Stimulated activated CD8-positive, alpha-beta memory T cell treated with anti-CD3 and anti-CD28 coated beads, Interleukin-15, amount 100 ng/mL, for 48 hours (primary cell): ENCODE data around the gene FHAD1.

Source experiments
- DNase-seq, 2 donors: peaks; one replicate each; pipeline ENCODE4 v3.0.0-alpha.2; 2020; ENCODE audit warnings: low read depth in 2 of 2

The FHAD1 gene

DNA sequence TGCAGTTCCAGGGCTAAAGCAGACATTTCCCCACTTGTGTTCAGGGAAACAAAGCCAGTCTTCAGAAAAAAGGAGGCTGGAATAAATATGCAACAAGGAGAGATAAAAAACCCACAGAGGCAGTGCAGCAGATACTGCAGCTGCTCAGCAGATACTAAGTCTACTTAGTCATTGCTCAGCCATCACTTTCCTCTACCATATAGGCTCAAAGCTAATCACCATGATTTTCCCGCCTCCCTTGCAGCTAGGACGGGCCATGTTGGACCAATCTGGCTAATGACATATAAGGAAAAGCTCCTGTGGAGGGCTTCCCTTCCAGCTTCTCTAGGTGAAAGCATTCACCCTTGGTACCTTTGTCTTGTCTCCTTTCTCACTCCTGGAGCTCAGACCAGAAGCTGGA lies 152.7 kb downstream of the FHAD1 start:
- no peak for DNase-seq

DNA sequence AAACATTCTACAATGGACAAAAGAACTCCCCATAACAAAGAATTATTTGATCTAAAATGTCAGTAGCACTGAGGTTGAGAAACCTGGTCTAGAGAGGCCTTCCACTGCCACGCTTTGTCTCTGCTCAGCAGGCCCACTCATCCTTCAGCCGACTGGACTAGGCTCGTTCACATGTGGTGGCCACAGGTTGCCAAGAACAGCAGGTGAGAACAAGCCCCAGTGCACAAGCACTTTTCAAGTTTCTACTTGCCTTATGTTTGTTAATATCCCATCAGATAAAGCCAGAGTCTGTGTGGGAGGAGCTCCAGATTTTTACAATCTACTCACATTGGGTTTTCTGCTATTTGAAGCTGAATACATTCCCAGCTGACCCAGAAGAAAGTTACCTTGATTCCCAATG lies 153.6 kb downstream of the FHAD1 start:
- DNase-seq: no peak

DNA sequence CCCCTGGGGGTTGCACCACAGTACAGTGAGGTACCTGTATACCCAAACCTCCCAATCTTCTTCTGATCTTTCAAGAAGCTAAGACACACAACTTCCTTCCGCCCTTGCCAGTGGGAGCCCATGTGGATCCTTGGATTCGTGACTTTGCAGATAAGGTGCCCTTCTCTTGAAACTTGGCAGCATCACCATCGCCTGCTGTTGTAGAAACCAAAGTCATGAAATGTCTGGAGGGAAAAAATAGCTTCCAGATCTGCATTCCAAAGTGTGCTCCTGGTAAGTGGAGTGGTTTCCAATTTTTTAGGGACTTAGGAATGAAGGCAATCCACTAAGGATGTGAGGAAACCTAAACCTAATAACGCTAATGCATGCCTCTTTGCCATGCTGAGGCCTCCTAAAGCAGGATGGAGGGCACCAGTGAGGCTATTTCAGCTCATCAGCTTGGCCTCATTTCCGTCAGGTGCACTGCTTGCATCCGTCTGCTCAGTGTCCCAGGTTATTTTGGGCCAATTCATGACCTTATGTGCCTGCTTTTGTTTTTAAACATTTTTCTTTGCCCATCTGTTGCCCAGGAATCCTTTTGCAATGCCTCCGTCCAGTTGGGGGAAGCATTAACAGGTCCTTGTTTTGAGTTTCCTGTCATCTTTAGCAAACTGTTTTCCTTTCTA lies 154.5 kb downstream of the FHAD1 start:
- DNase-seq: no peak

DNA sequence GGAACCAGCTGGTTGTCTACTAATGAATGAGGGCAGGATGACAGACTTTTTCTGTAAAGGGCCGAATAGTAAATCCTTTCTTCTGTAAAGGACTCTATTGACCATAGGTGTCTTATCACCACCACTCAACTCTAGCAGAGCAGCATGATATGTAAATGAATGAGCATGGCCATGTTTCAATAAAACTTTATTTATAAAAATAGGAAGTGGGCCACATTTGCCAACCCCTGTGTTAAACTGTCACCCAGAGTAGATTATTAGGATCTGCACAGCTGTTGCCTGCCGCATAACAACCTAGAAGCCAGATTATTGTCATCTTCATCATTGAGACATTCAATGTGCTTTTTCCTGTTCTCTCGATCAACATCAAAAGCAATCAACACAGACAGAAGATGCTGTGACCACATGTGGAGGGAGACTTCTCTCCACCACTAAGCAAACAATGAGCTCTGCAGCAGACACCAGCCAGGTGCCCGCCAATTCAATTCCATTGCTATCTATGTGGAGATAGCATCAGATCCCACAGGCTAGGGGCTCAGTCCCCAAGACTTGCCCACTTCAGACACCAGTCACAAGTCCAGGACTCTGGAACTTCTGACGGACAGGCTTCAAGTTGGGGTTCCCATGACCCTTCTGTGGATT lies 155.9 kb downstream of the FHAD1 start:
- no peak for DNase-seq

DNA sequence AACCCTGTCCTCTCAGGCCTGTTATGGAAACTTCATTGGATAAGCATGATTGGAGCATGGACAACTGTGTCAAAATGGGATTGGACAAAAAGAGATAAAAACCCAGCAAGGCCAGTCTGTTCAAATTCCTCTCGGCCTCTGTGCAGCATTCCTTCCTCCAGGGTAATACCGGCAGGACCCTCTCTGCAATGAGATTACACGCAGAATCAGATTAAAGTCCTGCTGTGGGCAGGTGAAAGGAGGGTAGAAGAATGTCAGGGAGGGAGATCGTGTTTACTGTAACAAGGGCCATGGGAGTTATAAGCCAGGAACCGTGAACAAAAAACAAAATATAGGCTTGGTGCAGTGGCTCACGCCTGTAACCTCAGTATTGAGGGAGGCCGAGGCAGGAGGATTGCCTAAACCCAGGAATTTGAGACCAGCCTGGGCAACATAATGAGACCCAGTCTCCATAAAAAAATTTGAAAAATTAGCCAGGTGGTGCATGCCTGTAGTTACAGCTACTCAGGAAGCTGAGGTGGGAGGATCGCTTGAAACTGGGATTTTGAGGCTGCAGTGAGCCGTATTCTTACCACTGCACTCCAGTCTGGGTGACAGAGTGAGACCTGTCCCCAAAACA lies 157.0 kb downstream of the FHAD1 start:
- no peak for DNase-seq

DNA sequence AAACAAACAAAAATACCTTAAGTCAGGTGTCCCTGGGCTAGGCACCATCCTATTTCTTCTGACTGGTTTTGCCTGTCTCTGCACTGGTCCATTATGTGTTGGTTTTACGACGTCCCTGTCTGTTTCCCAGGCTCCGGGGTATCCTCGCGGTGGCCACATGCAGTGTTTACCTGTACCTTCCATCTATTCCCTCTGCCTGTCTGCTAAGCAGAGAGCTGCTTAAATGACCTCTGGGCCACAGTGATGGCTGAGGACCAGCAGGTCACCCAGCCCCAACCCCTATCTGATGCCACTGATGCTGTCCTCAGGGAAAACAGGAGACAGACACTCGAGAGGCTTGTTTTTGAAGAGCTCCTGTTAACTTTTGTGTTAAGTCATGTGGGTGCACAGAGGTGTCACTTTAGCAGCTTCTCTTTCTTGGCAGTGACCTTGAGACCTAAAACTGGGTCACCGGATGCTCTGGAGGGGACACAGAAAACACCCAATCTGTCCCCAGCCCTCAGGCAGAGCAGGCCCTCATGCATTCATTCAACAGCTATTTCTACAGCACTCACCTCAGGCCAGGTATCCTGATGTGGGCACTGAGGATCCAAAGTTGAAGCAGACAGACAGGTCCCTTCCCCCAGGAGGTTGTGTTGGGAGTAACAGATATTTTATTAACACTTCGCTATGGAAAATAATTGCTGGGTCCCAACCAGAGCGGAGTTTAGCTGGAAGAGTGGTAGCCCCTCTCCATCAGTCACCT lies 158.3 kb downstream of the FHAD1 start:
- DNase-seq: no peak

DNA sequence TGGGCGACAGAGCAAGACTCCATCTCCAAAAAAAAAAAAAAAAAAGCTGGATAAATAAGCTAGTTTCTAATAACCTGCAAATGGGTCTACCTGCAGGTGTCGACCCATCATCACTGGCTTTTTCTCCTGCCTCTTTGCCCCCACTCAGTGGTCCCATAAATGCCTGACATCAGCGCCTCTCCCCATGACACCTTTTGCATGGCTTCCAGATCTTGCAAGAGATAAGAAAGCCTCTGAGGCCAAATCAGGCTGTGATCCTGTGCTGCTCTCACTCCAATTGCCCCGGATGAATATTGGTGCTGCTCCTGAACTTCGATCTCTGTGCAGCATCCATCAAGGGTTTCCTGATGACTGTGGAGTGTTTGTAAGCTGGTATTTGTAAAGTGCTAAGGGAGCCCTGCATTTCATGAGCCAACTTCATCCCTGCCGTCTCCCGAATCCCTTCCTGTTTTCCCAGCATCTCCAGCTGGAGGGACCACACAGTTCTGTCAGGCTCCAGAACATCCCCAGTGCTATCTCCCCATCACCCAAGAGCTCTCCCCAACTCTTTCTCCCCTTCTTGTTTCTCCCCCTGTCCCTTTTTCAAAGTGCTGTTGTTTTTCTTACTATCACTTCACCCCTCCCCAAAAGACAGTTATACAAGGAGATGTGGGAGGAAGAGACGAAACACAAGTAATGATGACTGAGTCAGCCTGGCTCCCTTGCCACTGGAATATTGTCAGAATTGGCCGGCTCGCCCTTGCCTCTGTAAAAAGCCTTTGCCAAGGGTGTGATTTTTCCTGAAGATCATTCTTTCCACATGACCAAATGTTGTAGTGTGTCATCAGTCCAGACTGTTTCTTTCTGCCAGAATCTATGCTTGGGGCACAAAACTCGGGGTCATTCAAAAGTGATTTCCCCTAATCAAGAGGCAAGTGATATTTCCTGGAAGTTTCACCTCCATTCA lies 159.9 kb downstream of the FHAD1 start:
- DNase-seq: no peak

DNA sequence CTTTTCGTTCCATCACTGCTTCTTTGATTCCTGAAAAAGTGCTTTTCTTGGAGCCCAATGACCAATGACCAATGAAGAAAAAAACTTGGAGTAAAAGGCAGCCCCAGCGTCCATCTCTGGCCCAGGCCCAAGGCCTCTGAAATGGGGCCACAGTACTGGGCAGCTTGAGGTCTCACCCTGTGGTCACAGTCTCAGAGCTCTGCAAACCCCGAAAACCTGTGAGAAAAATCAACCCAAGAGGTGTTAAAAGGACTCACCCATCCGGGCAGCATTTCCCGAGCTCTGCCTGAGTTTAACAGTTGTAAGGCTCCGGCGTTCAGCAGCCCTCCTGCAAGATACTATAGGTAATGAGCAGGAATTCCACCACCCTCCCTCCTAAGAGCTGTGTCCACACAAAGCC lies 160.6 kb downstream of the FHAD1 start:
- DNase-seq: no peak

DNA sequence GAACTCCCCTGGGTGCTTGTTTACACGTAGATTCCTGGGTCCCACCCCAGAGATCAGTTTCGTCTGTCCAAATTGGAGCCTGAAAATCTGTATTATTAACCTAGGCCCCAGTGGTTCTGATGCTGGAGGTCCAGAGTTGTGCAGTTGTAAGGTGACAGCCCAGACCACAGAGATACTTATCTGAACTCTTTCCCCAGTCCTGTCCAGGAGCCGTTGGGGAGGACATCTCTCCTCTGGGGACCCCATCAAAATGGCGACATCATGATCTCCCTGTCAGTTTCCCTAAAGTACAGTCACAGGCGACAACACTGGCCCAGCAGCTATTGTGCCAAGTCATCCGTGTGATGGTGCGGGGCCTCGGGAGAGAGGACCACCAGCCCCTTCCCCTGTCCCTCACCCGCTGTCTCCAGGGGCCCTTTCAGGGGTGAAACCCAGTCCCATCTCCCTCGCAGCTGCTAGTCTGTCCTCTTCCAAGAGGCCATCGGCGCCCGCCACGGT lies 161.9 kb downstream of the FHAD1 start:
- no peak for DNase-seq

DNA sequence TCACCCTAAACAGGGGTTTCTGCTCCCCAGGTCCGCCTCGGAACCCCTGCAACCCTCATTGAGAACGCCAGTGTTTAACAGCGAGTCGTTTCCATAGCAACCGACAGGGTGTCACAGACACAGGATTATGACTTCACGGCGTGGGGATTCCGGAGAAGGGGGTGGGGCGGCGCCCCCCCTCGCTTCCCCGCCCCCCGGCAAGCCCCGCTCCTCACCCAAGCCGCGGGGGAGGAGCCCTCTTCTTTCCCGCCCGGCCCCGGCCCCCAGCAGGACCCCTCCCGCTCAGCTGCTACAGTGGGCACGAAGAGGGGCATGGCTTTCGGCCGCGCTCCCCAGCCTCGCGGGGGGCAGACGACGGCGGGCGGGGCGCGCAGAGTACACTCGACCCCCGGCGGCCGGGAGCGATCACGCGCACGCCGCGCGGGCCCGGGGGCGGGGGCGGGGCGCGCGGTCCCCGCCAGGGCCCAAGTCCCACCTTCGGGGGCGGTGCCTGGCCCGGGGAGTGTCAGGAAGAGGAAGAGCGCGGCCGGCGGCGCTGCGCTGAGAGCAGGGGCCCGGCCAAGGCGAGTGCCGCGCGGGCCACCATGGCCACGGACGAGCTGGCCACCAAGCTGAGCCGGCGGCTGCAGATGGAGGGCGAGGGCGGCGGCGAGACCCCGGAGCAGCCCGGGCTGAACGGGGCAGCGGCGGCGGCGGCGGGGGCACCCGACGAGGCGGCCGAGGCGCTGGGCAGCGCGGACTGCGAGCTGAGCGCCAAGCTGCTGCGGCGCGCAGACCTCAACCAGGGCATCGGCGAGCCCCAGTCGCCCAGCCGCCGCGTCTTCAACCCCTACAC lies 162.6 kb downstream of the FHAD1 start, which contains the start of gene EFHD2:
Gene EFHD2 (plus strand): TSS at position 501 of the 835 bp plus-strand sequence. CDS start 84 bp downstream, at position 585.
- peak; percentile 76 to 78 for DNase-seq

DNA sequence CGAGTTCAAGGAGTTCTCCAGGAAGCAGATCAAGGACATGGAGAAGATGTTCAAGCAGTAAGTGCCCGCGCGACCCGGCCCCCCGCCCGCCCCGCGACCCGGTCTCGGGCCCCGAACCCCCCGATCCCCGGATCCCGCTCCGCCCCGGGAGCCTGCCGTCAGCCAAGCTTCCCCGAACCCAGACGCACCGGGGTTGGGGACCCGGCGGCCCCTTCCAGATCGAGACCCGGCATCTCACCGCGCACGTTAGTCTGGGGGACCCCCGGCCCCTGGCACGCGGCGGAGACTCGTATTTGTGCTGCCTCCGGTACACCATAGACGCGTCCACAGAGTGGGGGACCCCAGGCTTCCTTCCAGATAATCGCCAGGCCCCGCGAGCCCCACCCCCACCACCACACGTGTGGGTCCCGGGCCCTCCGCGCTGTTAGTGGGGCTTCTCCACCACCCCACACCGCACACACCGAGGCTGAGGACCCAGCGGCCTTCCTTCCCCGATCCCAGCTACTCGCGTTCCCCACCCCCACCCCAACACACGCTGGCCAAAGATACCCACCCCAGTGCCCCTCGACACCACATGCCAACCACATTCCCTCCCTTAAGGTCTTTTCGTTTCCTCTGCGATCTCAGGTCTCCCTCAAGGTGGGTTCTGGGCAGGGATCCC lies 163.3 kb downstream of the FHAD1 start:
- no peak for DNase-seq

DNA sequence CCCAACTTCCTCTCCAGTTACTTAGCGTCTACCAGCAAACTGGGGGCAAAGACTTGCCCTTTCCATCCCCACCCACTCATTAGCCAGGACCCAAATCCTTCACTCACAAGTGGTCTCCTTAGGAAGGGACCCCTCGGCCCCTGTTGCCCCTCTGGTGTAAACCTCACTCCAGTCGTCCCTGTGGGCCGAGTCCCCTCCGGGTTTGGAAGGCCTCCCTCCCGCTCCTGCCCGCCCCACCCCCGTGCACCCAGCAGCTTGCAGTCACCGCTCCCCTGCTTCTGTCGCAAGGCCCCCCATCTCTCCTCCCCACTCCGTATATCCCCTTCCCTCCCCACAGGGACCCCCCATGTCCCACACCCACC lies 163.8 kb downstream of the FHAD1 start:
- no peak for DNase-seq

DNA sequence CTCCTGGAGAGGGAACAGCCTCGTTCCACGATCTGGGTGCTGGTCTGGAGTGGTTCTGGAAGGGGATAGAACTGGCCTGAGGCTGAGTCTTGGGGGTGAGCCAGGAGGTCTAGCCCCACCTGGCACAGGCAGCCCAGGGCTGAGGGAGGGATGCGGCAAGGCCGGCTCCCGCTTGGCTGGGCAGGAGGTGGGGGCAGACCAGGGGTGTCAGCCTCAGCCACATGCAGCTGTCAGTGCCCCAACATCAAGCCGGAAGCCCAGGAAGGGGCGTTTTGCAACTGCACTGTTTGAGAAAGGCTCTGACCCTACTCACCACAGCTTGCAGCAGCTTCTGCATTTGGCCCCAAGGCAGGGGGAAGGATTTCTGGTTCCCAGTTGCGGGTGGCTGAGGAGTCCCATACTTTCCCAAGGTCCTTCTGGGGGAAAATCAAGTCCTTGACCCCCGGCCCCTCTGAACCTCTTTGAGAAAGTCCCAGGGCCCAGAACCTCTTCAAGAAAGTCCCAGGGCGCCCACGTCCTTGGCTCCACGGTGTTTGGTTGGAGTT lies 164.6 kb downstream of the FHAD1 start:
- peak in 1 of 2 donors; percentile 28 for DNase-seq

DNA sequence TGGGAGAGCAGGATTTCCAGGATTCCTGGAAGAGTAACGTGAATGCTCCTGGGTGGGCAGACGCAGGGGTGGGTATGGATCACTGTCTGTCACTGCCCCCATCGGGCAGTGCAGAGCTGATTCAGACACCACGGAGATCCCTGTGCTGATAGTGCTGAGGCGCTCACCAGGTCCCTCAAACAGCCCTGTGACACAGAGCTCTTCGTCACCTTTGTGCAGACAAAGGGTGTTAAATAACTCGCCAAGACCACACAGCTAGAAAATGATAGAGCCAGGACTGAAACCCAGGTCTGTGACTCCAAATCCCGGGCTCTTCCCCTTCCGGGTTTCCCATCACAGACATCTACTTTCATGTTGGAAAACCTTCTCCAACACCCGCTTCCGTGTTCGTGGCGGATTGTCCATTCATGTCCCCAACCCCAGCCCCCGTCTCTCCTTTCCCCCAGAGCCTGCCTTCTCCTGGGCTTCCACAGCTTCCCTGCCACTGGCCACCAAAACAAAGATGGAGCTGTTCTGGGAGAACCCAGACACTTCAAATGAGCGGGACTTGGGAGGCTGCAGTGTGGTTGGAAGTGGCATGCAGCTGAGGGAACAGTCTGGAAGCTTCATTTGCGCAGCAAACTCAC lies 165.3 kb downstream of the FHAD1 start:
- DNase-seq: peak in 1 of 2 donors; percentile 53

DNA sequence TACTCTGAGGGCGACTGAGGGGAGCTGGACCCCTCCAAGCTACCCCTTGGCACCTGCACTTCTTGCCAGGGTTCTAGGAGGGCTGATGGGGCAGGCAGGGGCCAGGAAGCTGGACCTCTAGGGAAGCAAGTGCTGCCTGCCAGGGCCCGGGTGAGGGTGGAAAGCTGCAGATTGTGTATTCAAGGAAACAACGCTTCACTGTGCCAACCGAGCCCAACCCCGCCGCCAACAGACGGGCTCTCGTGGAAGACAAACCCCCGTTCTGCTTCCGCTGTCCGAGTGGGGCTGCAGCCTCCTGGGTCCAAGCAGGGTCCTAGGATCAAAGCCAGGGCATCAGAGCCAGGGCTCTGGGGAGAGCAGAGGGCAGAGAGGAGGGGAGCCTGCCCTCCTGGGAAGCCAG lies 165.8 kb downstream of the FHAD1 start:
- no peak for DNase-seq

DNA sequence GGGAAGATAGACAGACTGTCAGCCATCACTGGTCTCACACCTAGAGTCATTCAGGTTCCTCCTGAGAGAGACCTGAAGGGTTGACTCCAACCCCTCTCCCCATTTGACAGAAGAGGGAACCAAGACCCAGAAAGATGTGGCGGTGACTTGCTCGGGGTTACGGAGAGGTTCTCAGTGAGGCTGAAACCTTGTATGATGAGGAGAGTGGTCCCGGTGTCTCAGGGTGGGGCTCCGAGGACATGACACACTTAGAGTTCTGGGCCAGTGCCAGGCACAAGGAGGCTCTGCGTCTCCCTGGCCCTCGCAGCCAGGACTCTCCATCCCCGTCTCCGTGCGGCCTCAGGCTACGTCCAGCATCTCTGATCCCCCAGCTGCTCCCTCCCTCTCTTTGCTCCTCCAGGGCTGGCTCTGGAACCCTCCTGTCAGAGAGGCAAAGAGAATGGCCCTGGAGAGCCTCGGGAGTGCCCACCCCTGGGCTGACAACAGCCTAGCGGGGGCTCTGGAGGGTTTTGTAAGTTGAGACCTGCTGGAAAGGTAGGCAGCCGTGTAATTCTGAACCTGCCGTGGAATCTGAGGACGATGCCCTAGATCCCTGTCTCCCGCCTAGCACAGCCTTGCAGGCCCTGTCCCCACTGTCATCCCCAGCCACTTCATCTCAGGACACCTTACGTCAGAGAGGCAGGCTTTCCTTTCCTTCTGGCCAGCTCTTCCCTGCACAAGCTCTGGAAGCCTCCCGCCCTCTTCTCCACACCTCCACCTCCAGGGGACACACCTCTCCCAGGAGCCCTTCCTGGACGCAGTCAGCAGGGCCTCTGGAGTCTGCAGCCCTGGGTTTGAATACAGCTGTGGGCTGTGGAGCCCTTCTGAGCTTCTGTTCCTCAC lies 166.8 kb downstream of the FHAD1 start:
- DNase-seq: no peak

DNA sequence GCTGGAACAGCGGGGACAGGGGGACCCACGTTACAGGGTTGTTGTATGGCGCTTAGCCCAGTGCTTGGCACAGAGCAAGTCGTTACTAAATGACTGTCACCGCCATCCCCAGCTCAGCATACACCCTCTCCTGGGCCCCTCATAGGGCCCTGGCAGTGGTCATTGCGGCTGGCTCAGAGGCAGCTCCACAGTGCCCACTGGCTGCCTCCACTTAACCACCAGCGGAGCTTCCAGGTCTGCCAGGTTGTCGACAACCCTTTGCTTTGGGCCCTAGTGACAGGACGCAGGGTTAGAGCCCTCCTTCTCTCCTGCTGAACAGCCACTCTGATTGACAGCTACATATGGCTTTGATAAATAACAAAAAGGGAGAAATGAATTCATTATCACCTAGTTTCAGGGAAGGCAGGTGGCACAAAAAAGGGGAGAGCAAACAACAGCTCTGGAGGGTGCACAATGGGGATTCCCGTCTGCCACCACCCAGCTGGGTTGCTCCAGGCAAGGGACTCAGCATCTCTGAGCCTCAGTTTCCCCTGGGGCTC lies 167.5 kb downstream of the FHAD1 start:
- DNase-seq: no peak
